Dendritic cell treated with granulocyte-macrophage colony-stimulating factor and Interleukin-4, amounts not matched to agents 40 ng/mL and 50 ng/mL, for 4 days (primary cell): ENCODE measurements around the gene NCOA1.
A peak's percentile ranks its signal among the peaks of the same experiment; 100 is the strongest.

Source experiments
- H3K27ac Mint-ChIP-seq: one replicate; pipeline ENCODE4 v1.8.0; 2022; ENCODE audit warnings: mild to moderate bottlenecking, mixed read lengths
- H3K27me3 Mint-ChIP-seq: one replicate; pipeline ENCODE4 v1.8.0; 2022; ENCODE audit warnings: mild to moderate bottlenecking, mixed read lengths
- H3K36me3 Mint-ChIP-seq: one replicate; pipeline ENCODE4 v1.8.0; 2022; ENCODE audit warnings: low read depth, mixed read lengths
- H3K4me1 Mint-ChIP-seq: one replicate; pipeline ENCODE4 v1.8.0; 2022; ENCODE audit warnings: low read depth, mixed read lengths
- H3K4me3 Mint-ChIP-seq: one replicate; pipeline ENCODE4 v1.8.0; 2022; ENCODE audit warnings: mild to moderate bottlenecking, moderate library complexity, mixed read lengths
- H3K9me3 Mint-ChIP-seq: one replicate; pipeline ENCODE4 v1.8.0; 2022; ENCODE audit warnings: mixed read lengths
- intact Hi-C: fragments of 100-400 bp; cut with micrococcal nuclease; formaldehyde crosslinking; loops from one replicate; pipeline ENCODE4 v1.15.0; 2022

NCOA1 gene

GRCh38 chr2:24486636-24487205 lies 4.3 kb upstream of the NCOA1 start:
- Mint-ChIP-seq H3K36me3 (peaks cover 2% of the 10 kb centered on the region), H3K9me3 (peaks cover 8% of the 10 kb centered on the region), H3K4me1 (peaks cover 39% of the 10 kb centered on the region), H3K27me3 (no peaks in the 10 kb centered on the region), H3K4me3 (no peak overlapping the region), H3K27ac (no peak overlapping the region)
- intact Hi-C loops, result no loop called here

DNA sequence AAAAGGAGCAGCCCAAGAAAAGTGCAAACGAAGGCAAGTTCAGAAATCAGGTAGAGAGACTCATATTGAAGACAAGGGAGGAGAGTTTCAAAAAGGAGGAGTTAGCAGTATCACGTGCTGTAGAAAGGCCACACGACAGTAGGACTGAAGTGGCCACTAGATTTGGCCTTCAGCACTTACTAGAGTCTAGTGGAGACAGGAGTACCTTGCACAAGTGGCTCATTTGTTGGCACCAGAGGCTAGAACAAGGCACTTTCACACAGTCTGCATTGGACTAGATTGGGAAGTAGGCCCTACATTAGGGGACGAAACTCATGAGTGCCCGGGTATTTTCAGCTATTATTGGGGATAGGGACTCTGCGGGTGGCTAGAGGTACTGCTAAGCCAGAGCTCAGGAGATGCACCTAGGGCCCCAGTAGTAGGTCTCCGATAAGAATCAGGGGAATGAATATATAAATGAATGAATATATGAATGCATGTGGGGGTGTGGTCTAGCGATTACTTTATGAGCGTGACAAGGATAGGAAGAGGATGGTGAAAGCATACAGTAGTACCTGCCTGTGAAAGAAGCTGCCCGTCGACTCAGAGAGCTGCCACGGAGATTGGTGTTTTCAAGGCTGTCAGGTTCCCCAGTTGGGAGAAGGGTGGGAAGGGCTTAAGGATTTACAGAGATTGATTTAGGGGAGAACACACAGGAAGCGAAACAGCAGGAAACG lies 1.4 kb upstream of the NCOA1 start:
- Mint-ChIP-seq H3K4me1 (peaks cover 44% of the 10 kb centered on the region), H3K27me3 (no peaks in the 10 kb centered on the region)

DNA sequence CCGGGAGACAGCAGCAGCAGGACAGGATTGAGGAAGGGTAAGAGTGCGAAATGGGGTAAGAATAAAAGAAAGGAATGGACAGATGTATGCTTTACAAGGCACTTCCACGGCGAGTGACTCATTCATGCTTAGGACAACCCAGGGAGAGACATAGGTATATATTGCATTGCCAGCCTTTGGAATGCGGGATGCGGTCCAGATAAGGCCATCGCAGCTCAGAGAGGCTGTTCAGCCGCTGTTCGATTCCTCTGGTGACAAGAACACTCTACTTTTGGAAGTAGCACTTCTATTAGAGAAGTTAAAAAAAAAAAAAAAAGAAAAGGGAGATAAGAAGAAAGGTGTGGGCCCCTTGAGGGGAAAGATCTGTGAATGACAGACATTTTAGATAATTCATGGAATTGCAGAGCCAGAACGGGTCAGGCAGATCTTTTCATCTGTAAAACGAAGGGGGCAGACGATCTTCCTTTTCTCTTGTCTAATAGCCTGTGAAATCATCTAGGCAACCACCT lies 819 bp upstream of the NCOA1 start:
- Mint-ChIP-seq H3K4me1 (peaks cover 45% of the 10 kb centered on the region), H3K4me3 (peak overlapping the region; percentile 91), H3K27me3 (no peaks in the 10 kb centered on the region), H3K36me3 (peaks cover 7% of the 10 kb centered on the region), H3K27ac (peak overlapping the region; percentile 99), H3K9me3 (no peaks in the 10 kb centered on the region)
- intact Hi-C loops, result loop anchor here (5.0 kb wide), 1 partner anchor 38 kb away; no protein-coding TSS in a partner anchor

More for the DNA sequence above, 1.4 kb upstream of the NCOA1 start:
- Mint-ChIP-seq H3K36me3 (peaks cover 7% of the 10 kb centered on the region), H3K9me3 (peaks cover 5% of the 10 kb centered on the region), H3K4me3 (peak overlapping the region; percentile 91), H3K27ac (peak overlapping the region; percentile 99)
- intact Hi-C loops, result loop anchor here (5.0 kb wide), 1 partner anchor 37 kb away; no protein-coding TSS in a partner anchor

DNA sequence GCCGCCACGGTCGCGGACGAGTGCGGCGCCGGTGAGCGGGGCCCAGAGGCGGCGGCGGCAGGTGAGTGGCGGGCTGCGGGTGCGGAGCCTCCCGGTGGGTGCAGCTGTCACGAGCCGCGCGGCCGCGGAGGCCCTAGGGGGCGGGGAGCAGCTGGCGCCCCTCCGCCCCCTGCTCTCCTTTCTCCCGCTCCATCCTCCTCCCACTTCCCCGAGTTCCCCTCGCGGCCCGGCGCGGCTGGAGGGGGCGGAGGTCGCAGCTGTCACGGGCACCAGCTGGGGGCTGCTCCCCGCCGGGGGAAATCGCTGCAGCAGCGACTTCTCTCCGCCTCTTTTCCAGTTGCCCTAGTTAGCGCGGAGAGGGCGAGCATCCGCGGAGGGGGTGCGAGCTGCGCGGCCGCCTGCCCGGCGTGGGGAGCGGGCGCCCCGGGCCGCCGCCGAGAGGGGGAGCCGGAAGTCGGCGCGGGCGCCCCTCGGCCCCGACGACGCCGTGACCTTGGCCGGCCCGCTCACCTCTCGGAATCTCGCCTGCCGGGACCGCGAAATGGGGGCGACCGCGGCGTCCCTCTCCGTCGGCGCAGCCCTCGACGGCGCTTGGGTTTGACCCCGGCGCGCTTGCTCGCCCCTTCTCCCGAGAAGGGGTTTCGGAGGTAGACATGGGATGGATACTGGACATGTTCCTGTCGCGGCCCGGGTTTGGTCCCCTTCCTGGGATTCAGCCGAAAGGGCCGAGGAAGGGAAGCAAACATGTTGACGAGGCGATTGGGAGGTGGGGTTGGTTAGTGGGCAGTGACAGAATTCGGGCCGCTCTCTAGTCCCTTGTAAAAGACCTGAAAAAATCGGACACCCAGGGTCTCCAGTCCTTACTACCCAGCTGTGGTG lies 727 bp downstream of the NCOA1 start:
- peaks cover 7% of the 10 kb centered on the region for H3K36me3 Mint-ChIP-seq
- H3K27ac Mint-ChIP-seq, result peak overlapping the region; percentile 99
- intact Hi-C loops, result loop anchor here (5.0 kb wide), 1 partner anchor 39 kb away; no protein-coding TSS in a partner anchor
- no peaks in the 10 kb centered on the region for H3K27me3 Mint-ChIP-seq
- H3K4me3 Mint-ChIP-seq, result peak overlapping the region; percentile 88
- peaks cover 50% of the 10 kb centered on the region for H3K4me1 Mint-ChIP-seq
- no peaks in the 10 kb centered on the region for H3K9me3 Mint-ChIP-seq

DNA sequence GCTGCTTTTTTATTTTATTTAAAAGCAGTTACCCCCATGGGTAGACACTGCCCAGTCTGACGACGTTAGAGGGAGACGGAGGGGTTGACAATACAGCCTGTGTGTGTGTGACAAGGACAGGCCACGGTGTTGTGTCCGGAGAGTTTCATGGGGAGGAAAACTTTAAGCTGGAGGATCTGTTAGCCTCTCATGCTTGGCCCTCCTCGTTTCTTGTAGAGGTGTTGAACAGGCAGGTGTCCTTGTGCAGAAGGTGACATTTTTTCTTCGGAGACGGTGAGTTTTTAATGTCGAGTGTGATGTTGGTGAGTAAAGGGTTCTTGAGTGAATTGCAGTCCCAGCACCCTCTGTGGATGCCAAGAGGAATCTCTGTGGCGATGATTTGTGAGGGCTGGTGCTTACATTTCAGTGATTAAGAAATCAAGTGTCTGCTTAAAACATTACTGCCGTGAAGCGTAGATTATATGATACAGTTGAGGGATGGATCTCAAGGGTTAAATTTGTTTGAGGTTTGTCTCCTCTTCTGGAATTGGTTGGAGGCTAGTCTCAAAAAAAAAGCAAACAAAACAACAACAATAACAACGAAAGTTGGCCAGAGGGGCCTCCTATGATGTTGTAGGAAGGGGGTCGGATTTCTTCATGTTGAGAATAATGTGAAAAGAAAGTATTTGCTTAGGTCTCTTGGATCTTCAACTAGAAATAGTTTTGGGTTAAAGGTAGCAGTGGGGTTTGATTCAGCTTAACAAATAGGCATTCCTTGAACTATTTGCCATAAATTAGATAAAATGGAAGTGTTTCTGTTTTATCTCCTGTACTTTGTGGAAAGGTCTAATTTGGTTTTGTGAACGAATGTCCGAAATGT lies 1.6 kb downstream of the NCOA1 start:
- Mint-ChIP-seq H3K27ac (peak overlapping the region; percentile 99), H3K9me3 (no peaks in the 10 kb centered on the region), H3K4me1 (peaks cover 50% of the 10 kb centered on the region), H3K4me3 (peak overlapping the region; percentile 88), H3K36me3 (peaks cover 7% of the 10 kb centered on the region), H3K27me3 (no peaks in the 10 kb centered on the region)
- intact Hi-C loops, result loop anchor here (5.0 kb wide), 1 partner anchor 40 kb away; no protein-coding TSS in a partner anchor

- Mint-ChIP-seq H3K36me3 (peaks cover 7% of the 10 kb centered on the region), H3K27me3 (no peaks in the 10 kb centered on the region), H3K4me1 (peaks cover 56% of the 10 kb centered on the region), H3K9me3 (no peaks in the 10 kb centered on the region), H3K4me3 (peak overlapping the region; percentile 88), H3K27ac (peak overlapping the region; percentile 99)
- intact Hi-C loops, result loop anchor here (5.0 kb wide), 1 partner anchor 41 kb away; no protein-coding TSS in a partner anchor
Observed at GRCh38 chr2:24493713-24494112, 2.7 kb downstream of the NCOA1 start.

DNA sequence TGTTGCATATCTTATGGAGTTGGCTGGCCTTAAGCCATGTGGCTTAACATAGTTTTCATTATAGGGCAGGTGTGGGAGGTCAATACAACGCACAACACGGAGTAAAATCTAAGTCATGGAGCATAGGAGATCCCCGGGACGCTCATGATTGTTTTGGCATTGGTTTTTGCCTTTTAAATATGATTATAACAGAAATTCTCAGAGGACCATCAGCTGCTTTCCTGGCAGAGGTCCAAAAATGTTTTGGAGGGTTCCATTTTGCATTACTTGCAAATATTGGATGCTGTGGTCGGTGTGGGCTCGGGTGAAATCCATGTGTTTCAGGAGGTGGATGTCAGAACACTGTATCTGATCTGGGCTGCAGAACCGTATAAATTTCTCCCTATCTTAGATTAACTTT lies 3.4 kb downstream of the NCOA1 start:
- Mint-ChIP-seq H3K27ac (peak overlapping the region; percentile 99), H3K4me3 (no peak overlapping the region), H3K9me3 (no peaks in the 10 kb centered on the region), H3K36me3 (peaks cover 7% of the 10 kb centered on the region), H3K27me3 (no peaks in the 10 kb centered on the region), H3K4me1 (peaks cover 52% of the 10 kb centered on the region)
- intact Hi-C loops, result loop anchor here (5.0 kb wide), 1 partner anchor 42 kb away; no protein-coding TSS in a partner anchor

- no peaks in the 10 kb centered on the region for H3K9me3 Mint-ChIP-seq
- peaks cover 7% of the 10 kb centered on the region for H3K36me3 Mint-ChIP-seq
- H3K27me3 Mint-ChIP-seq, result no peaks in the 10 kb centered on the region
- no peak overlapping the region for H3K4me3 Mint-ChIP-seq
- intact Hi-C loops, result no loop called here
- no peak overlapping the region for H3K27ac Mint-ChIP-seq
- H3K4me1 Mint-ChIP-seq, result peaks cover 41% of the 10 kb centered on the region
Observed at GRCh38 chr2:24495451-24495850, 4.4 kb downstream of the NCOA1 start.

DNA sequence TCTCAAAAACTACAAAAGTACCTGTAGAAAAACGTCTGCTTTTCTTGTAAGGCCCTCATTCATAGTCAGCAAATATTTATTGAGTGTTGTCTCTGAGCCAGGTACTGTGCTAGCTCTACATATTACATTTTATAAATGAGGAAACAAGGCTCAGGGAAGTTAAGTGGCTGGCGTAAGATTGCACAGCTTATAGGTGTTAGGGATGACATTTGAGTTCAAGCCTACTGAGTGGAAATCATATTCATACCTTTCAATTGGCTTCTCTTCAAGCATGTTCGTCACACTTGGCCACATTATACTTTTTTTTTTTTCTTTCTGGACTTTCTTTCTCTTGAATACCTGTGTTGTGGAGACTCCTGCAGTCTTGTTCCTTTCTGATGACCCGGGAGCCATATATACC lies 5.9 kb downstream of the NCOA1 start:
- H3K9me3 Mint-ChIP-seq, result no peaks in the 10 kb centered on the region
- intact Hi-C loops, result no loop called here
- peaks cover 38% of the 10 kb centered on the region for H3K4me1 Mint-ChIP-seq
- no peak overlapping the region for H3K4me3 Mint-ChIP-seq
- no peaks in the 10 kb centered on the region for H3K27me3 Mint-ChIP-seq
- no peak overlapping the region for H3K27ac Mint-ChIP-seq
- peaks cover 3% of the 10 kb centered on the region for H3K36me3 Mint-ChIP-seq

DNA sequence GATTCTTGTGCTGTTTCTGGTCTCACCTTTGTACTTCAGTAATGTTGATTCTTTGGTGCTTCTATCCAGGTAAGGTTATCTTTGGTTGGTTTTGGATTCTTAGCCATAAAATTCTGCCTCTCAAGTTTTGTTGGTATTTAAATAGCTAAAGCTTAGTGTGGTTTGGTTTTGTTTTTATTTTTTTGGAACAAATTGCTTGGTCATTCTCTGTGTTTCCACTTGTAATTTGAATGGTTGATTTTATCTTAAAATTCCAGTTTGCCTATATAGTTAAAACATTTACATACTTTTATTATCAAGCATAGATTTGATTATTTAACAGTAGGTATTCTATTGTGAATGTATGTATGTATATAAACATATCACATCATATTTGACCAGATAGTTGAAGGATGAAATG lies 6.6 kb downstream of the NCOA1 start:
- Mint-ChIP-seq H3K27ac (no peak overlapping the region), H3K4me3 (no peak overlapping the region), H3K27me3 (no peaks in the 10 kb centered on the region), H3K4me1 (peaks cover 38% of the 10 kb centered on the region), H3K36me3 (no peaks in the 10 kb centered on the region), H3K9me3 (no peaks in the 10 kb centered on the region)
- intact Hi-C loops, result no loop called here

GRCh38 chr2:24498121-24498520 lies 7.1 kb downstream of the NCOA1 start:
- Mint-ChIP-seq H3K36me3 (no peaks in the 10 kb centered on the region), H3K27me3 (no peaks in the 10 kb centered on the region), H3K27ac (no peak overlapping the region), H3K4me1 (peaks cover 37% of the 10 kb centered on the region), H3K9me3 (no peaks in the 10 kb centered on the region), H3K4me3 (no peak overlapping the region)
- intact Hi-C loops, result no loop called here

DNA sequence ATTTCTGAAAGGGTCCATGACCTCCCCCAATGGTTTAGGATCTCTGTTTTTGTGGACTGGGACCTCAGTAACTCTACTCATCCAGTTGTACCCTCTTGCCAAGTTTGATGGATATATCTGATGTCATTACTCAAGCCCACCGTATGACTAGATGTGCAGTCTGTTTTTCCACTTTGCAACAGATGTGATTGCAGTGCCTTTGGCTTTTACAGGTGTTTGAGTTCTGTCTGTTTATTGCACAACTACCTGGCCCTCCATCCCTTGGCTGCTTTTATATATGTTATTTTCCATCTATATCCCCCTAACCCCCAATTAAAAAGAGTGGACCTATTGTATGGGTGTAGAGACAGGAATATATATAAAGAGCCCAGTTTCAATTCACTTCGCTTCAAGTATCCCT lies 10.8 kb downstream of the NCOA1 start:
- Mint-ChIP-seq H3K36me3 (no peaks in the 10 kb centered on the region), H3K9me3 (no peaks in the 10 kb centered on the region), H3K27ac (no peak overlapping the region), H3K4me3 (no peak overlapping the region), H3K4me1 (peaks cover 28% of the 10 kb centered on the region), H3K27me3 (no peaks in the 10 kb centered on the region)
- intact Hi-C loops, result no loop called here
